HEK293 (cell line): Measurements from ENCODE around the gene SMIM36.
A peak's percentile ranks its signal among the peaks of the same experiment; 100 is the strongest.

Experiments used
- CTCF ChIP-seq: fragments of 450-650 bp; formaldehyde crosslinking; IDR thresholded peaks from 2 replicates; pipeline ENCODE4 v1.5.1; 2016; ENCODE audit warnings: missing biosample characterization, missing genetic modification characterization
- MEIS1 ChIP-seq: sonication (generic); formaldehyde crosslinking; IDR thresholded peaks from 2 replicates; pipeline ENCODE4 v1.8.1; 2022; ENCODE audit warnings: missing genetic modification reagents, mild to moderate bottlenecking, borderline replicate concordance
- SETDB1 ChIP-seq: IDR thresholded peaks from one replicate; pipeline ENCODE4 v1.6.1; 2017; ENCODE audit warnings: mild to moderate bottlenecking, low read length, moderate library complexity, mixed read lengths; ENCODE audit not compliant: insufficient read length
- ZBTB11 ChIP-seq: fragments of 450-650 bp; formaldehyde crosslinking; conservative IDR thresholded peaks from 2 replicates; pipeline ENCODE4 v1.5.1; 2016; ENCODE audit warnings: low read depth, missing biosample characterization, missing genetic modification characterization
- ZBTB26 ChIP-seq: fragments of 450-650 bp; formaldehyde crosslinking; optimal IDR thresholded peaks from 2 replicates; pipeline ENCODE3; 2016; ENCODE audit warnings: missing biosample characterization, mild to moderate bottlenecking, missing genetic modification characterization
- ZNF211 ChIP-seq: fragments of 450-650 bp; formaldehyde crosslinking; IDR thresholded peaks from 2 replicates; pipeline ENCODE4 v1.5.1; 2016; ENCODE audit warnings: low read depth, missing biosample characterization, missing genetic modification characterization
- ZNF341 ChIP-seq: fragments of 450-650 bp; formaldehyde crosslinking; IDR thresholded peaks from 2 replicates; pipeline ENCODE4; 2016; ENCODE audit warnings: low read depth, missing biosample characterization, missing genetic modification characterization
- ZNF830 ChIP-seq: fragments of 450-650 bp; IDR thresholded peaks from 2 replicates; pipeline ENCODE4 v1.5.0; 2018; ENCODE audit warnings: missing biosample characterization, missing genetic modification characterization, low read depth, mild to moderate bottlenecking, moderate library complexity
- ZSCAN16 ChIP-seq: fragments of 450-650 bp; formaldehyde crosslinking; IDR thresholded peaks from 2 replicates; pipeline ENCODE4 v1.5.1; 2016; ENCODE audit warnings: missing biosample characterization, missing genetic modification characterization

GRCh38 chr17:55448681-55449080, 62.6 kb downstream of the SMIM36 start:
- no peak for TF ChIP-seq CTCF (tag by site-specific recombination)
- no peak for TF ChIP-seq ZNF211 (tag by site-specific recombination)
- no peak for TF ChIP-seq ZNF830 (tag by site-specific recombination)
- no peak for TF ChIP-seq ZBTB26 (tag by site-specific recombination)
- TF ChIP-seq SETDB1: no peak
- no peak for TF ChIP-seq MEIS1
- TF ChIP-seq ZSCAN16 (tag by site-specific recombination): peak; percentile 98
- no peak for TF ChIP-seq ZNF341
- no peak for TF ChIP-seq ZBTB11 (tag by site-specific recombination)
